ENCODE data around the gene ECM2.

The ECM2 gene

GRCh38 chr9:92528522-92528849, 7.3 kb downstream of the ECM2 start:
- H3K4me3 ChIP-seq (ENCODE audit: insufficient read depth, low read depth, low read length, poor library complexity, severe bottlenecking): no peak overlapping the region
- no peak for DNase-seq
- no peak overlapping the region for H3K27ac ChIP-seq (ENCODE audit: insufficient read depth, low read length, poor library complexity, severe bottlenecking)
- no peaks in the 10 kb centered on the region for H3K4me1 ChIP-seq (ENCODE audit: control insufficient read depth, insufficient read depth, low read length, poor library complexity, severe bottlenecking)
- no peaks in the 10 kb centered on the region for H3K36me3 ChIP-seq (ENCODE audit: control insufficient read depth, insufficient read depth, low read length)
- H3K27me3 ChIP-seq (replicated peaks; ENCODE audit: control insufficient read depth, insufficient read depth, low read length, poor library complexity, severe bottlenecking): no peaks in the 10 kb centered on the region
- no peaks in the 10 kb centered on the region for H3K9me3 ChIP-seq (ENCODE audit: control insufficient read depth, low read length)

DNA sequence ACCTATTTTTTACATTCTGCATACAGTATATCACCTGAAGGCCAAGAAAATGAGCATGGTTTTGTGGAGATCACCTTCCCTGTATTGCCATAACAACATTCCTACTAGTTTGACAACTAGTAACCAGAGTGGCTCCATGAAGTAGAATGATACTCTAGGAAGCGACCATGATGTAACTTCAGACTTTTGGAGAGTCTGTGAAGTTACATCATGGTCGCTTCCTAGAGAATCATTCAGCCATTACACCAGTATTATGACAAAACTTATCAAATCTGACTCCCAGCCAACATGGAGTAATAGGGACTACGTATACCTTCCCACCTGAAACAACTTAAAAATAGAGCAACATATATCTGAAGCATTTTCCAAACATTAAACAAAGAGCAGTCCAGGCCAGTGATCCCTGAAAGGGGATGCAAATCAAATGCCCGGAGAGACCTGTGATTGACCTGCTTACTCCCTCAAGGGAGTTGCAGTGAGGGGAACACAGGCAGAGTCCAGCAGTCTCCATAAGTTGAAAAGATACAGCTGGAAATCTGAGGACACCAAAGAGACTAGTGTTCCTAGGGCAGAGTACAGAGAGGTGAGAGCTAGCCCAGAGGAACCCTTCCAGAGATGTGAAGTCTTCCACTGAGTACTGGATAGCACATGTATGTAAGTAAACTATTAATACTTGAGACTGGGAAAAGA, 7.8 kb downstream of the ECM2 start:
- Histone ChIP-seq H3K4me1 (ENCODE audit: control insufficient read depth, insufficient read depth, low read length, poor library complexity, severe bottlenecking) (no peaks in the 10 kb centered on the region), H3K27ac (ENCODE audit: insufficient read depth, low read length, poor library complexity, severe bottlenecking) (no peak overlapping the region), H3K4me3 (ENCODE audit: insufficient read depth, low read depth, low read length, poor library complexity, severe bottlenecking) (no peak overlapping the region), H3K27me3 (replicated peaks; ENCODE audit: control insufficient read depth, insufficient read depth, low read length, poor library complexity, severe bottlenecking) (no peaks in the 10 kb centered on the region), H3K9me3 (ENCODE audit: control insufficient read depth, low read length) (no peaks in the 10 kb centered on the region), H3K36me3 (ENCODE audit: control insufficient read depth, insufficient read depth, low read length) (no peaks in the 10 kb centered on the region)
- no peak for DNase-seq

DNA sequence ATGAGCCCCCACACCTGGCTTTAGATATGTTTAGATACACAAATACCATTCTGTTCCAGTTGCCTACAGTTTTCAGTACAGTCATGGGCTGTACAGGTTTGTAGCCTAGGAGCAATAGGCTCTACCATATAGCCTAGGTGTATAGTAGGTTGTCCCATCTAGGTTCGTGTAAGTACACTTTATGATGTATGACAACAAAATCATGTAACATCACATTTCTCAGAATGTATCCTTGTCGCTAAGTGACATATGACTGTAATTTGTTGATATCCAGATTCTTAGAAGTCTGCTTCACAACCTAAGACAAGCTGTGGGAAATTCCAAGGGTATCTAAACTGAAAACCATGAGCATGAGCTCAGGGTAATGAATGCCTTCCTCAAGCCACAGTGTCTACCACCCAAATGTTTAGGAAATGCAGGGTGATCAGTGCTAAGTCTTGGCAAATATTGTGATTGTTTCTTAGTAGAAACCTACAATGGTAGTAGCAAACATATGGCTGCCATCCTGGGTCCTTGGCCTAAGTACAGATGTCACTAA, 8.4 kb downstream of the ECM2 start:
- Histone ChIP-seq H3K4me1 (ENCODE audit: control insufficient read depth, insufficient read depth, low read length, poor library complexity, severe bottlenecking) (no peaks in the 10 kb centered on the region), H3K9me3 (ENCODE audit: control insufficient read depth, low read length) (no peaks in the 10 kb centered on the region), H3K36me3 (ENCODE audit: control insufficient read depth, insufficient read depth, low read length) (no peaks in the 10 kb centered on the region), H3K27ac (ENCODE audit: insufficient read depth, low read length, poor library complexity, severe bottlenecking) (no peak overlapping the region), H3K27me3 (replicated peaks; ENCODE audit: control insufficient read depth, insufficient read depth, low read length, poor library complexity, severe bottlenecking) (no peaks in the 10 kb centered on the region), H3K4me3 (ENCODE audit: insufficient read depth, low read depth, low read length, poor library complexity, severe bottlenecking) (no peak overlapping the region)
- DNase-seq: no peak

DNA sequence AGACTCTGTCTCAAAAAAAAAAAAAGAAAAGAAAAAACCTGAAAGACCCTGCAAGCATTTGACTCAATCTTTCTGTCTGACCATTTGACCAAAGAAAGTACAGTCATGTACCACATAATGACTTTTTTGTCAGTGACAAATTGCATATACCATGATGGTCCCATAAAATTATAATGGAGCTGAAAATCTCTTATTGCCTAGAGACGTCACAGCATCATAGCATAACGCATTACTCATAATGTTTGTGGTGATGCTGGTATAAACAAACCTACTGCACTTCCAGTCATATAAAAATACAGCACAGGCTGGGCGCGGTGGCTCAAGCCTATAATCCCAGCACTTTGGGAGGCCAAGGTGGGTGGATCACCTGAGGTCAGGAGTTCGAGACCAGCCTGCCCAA, 10.5 kb downstream of the ECM2 start:
- Histone ChIP-seq H3K27me3 (replicated peaks; ENCODE audit: control insufficient read depth, insufficient read depth, low read length, poor library complexity, severe bottlenecking) (no peaks in the 10 kb centered on the region), H3K4me1 (ENCODE audit: control insufficient read depth, insufficient read depth, low read length, poor library complexity, severe bottlenecking) (no peaks in the 10 kb centered on the region), H3K27ac (ENCODE audit: insufficient read depth, low read length, poor library complexity, severe bottlenecking) (no peak overlapping the region), H3K36me3 (ENCODE audit: control insufficient read depth, insufficient read depth, low read length) (no peaks in the 10 kb centered on the region), H3K9me3 (ENCODE audit: control insufficient read depth, low read length) (no peaks in the 10 kb centered on the region), H3K4me3 (ENCODE audit: insufficient read depth, low read depth, low read length, poor library complexity, severe bottlenecking) (no peak overlapping the region)
- DNase-seq: no peak

GRCh38 chr9:92524881-92525280, 10.9 kb downstream of the ECM2 start:
- DNase-seq: no peak
- Histone ChIP-seq H3K36me3 (ENCODE audit: control insufficient read depth, insufficient read depth, low read length) (no peaks in the 10 kb centered on the region), H3K9me3 (ENCODE audit: control insufficient read depth, low read length) (no peaks in the 10 kb centered on the region), H3K4me1 (ENCODE audit: control insufficient read depth, insufficient read depth, low read length, poor library complexity, severe bottlenecking) (no peaks in the 10 kb centered on the region), H3K27me3 (replicated peaks; ENCODE audit: control insufficient read depth, insufficient read depth, low read length, poor library complexity, severe bottlenecking) (no peaks in the 10 kb centered on the region), H3K4me3 (ENCODE audit: insufficient read depth, low read depth, low read length, poor library complexity, severe bottlenecking) (no peak overlapping the region), H3K27ac (ENCODE audit: insufficient read depth, low read length, poor library complexity, severe bottlenecking) (no peak overlapping the region)

DNA sequence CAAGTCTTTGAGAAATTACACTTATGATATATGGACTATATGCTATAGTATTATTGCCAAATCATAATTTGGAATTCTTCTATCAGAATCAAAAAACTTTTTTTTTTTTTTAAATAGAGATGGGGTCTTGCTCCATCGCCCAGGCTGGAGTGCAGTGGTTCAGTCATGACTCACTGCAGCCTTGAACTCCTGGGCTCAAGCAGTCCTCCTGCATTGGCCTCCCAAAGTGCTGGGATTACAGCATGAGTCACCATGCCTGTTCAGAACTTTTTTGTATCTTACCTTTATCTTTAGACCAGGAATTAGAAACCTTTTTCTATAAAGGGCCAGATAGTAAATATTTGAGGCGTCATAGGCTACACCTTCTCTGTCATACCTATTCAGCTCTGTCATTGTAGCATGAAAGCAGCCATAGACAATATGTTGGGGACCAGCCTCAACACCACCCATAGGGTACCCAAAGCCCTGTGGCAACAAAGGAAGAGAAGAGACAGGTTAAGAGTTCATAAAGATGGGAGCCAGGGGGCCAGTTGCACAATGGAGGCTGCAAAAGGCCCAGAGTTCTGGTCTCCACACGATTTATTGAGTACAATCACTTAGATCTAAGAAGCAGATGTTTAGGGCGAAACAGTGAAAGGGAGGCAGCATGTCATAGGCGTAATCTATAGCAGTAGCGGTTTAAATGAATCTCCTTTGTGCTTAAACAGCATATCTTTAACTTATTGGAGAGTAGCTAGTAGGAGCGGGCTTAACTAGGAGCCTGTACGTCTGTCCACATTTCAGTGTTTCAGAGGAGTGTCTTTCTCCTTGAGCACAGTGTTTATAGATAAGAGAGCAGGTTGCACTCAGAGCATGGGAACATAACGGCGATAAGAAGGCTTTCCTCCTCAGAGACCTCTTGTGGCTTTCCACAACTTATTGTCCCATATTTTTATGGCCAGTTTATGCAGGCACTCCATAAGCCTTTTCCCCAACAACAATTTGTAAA, 12.5 kb downstream of the ECM2 start:
- Histone ChIP-seq H3K27me3 (replicated peaks; ENCODE audit: control insufficient read depth, insufficient read depth, low read length, poor library complexity, severe bottlenecking) (no peaks in the 10 kb centered on the region), H3K4me1 (ENCODE audit: control insufficient read depth, insufficient read depth, low read length, poor library complexity, severe bottlenecking) (no peaks in the 10 kb centered on the region), H3K36me3 (ENCODE audit: control insufficient read depth, insufficient read depth, low read length) (no peaks in the 10 kb centered on the region), H3K27ac (ENCODE audit: insufficient read depth, low read length, poor library complexity, severe bottlenecking) (no peak overlapping the region), H3K9me3 (ENCODE audit: control insufficient read depth, low read length) (no peaks in the 10 kb centered on the region), H3K4me3 (ENCODE audit: insufficient read depth, low read depth, low read length, poor library complexity, severe bottlenecking) (no peak overlapping the region)
- DNase-seq: no peak

GRCh38 chr9:92520837-92521236, 15.0 kb downstream of the ECM2 start:
- Histone ChIP-seq H3K9me3 (ENCODE audit: control insufficient read depth, low read length) (no peaks in the 10 kb centered on the region), H3K36me3 (ENCODE audit: control insufficient read depth, insufficient read depth, low read length) (no peaks in the 10 kb centered on the region), H3K27ac (ENCODE audit: insufficient read depth, low read length, poor library complexity, severe bottlenecking) (no peak overlapping the region), H3K4me1 (ENCODE audit: control insufficient read depth, insufficient read depth, low read length, poor library complexity, severe bottlenecking) (no peaks in the 10 kb centered on the region), H3K4me3 (ENCODE audit: insufficient read depth, low read depth, low read length, poor library complexity, severe bottlenecking) (no peak overlapping the region), H3K27me3 (replicated peaks; ENCODE audit: control insufficient read depth, insufficient read depth, low read length, poor library complexity, severe bottlenecking) (no peaks in the 10 kb centered on the region)
- no peak for DNase-seq

GRCh38 chr9:92518199-92518598, 17.6 kb downstream of the ECM2 start:
- Histone ChIP-seq H3K4me3 (ENCODE audit: insufficient read depth, low read depth, low read length, poor library complexity, severe bottlenecking) (no peak overlapping the region), H3K27me3 (replicated peaks; ENCODE audit: control insufficient read depth, insufficient read depth, low read length, poor library complexity, severe bottlenecking) (no peaks in the 10 kb centered on the region), H3K27ac (ENCODE audit: insufficient read depth, low read length, poor library complexity, severe bottlenecking) (no peak overlapping the region), H3K4me1 (ENCODE audit: control insufficient read depth, insufficient read depth, low read length, poor library complexity, severe bottlenecking) (no peaks in the 10 kb centered on the region), H3K36me3 (ENCODE audit: control insufficient read depth, insufficient read depth, low read length) (no peaks in the 10 kb centered on the region), H3K9me3 (ENCODE audit: control insufficient read depth, low read length) (no peaks in the 10 kb centered on the region)
- DNase-seq: no peak

- H3K4me1 ChIP-seq (ENCODE audit: control insufficient read depth, insufficient read depth, low read length, poor library complexity, severe bottlenecking): no peaks in the 10 kb centered on the region
- no peak overlapping the region for H3K4me3 ChIP-seq (ENCODE audit: insufficient read depth, low read depth, low read length, poor library complexity, severe bottlenecking)
- no peaks in the 10 kb centered on the region for H3K27me3 ChIP-seq (replicated peaks; ENCODE audit: control insufficient read depth, insufficient read depth, low read length, poor library complexity, severe bottlenecking)
- H3K36me3 ChIP-seq (ENCODE audit: control insufficient read depth, insufficient read depth, low read length): no peaks in the 10 kb centered on the region
- H3K27ac ChIP-seq (ENCODE audit: insufficient read depth, low read length, poor library complexity, severe bottlenecking): no peak overlapping the region
- no peak for DNase-seq
- H3K9me3 ChIP-seq (ENCODE audit: control insufficient read depth, low read length): no peaks in the 10 kb centered on the region
Observed at GRCh38 chr9:92517046-92517445, 18.7 kb downstream of the ECM2 start.

GRCh38 chr9:92516521-92516920, 19.3 kb downstream of the ECM2 start:
- H3K4me1 ChIP-seq (ENCODE audit: control insufficient read depth, insufficient read depth, low read length, poor library complexity, severe bottlenecking): no peaks in the 10 kb centered on the region
- no peak for DNase-seq
- H3K4me3 ChIP-seq (ENCODE audit: insufficient read depth, low read depth, low read length, poor library complexity, severe bottlenecking): no peak overlapping the region
- no peaks in the 10 kb centered on the region for H3K36me3 ChIP-seq (ENCODE audit: control insufficient read depth, insufficient read depth, low read length)
- H3K9me3 ChIP-seq (ENCODE audit: control insufficient read depth, low read length): no peaks in the 10 kb centered on the region
- H3K27ac ChIP-seq (ENCODE audit: insufficient read depth, low read length, poor library complexity, severe bottlenecking): no peak overlapping the region
- H3K27me3 ChIP-seq (replicated peaks; ENCODE audit: control insufficient read depth, insufficient read depth, low read length, poor library complexity, severe bottlenecking): no peaks in the 10 kb centered on the region
